SK-N-MC (cell line): ENCODE measurements around the gene SBF2.

Experiments used
- EZH2 ChIP-seq: fragments of 200-600 bp; sonication (generic); IDR thresholded peaks from one replicate; pipeline ENCODE4 v1.6.1; 2017; ENCODE audit warnings: antibody characterized with exemption
- FOXP2 ChIP-seq: optimal IDR thresholded peaks from 2 replicates; pipeline ENCODE3; 2011; ENCODE audit warnings: mild to moderate bottlenecking, moderate library complexity; ENCODE audit not compliant: insufficient read depth; ENCODE audit errors: extremely low read length, control extremely low read depth
- POLR2AphosphoS5 ChIP-seq: IDR thresholded peaks from 2 replicates; pipeline ENCODE4 v1.6.1; 2012; ENCODE audit warnings: mild to moderate bottlenecking, low read depth, low read length, borderline replicate concordance

DNA sequence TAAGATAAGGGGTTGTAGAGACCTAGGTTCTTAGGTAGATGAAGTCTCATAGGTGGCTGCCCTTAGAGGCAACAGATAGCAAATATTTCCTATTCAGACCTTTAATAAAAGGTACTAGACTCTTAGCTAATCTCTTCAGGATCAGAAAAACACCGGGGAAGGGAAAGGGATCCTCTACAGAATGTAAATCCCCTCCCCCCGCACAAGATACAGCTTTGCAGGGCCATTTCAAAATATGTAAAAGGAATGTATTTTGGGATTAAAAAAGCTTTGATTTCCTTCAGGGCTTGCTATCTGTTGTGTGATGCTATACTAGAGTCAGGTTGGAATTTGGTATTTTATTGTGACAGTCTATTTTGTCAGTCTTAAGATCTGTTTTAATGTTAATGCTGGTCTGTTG lies 517.0 kb downstream of the SBF2 start:
- no peak for TF ChIP-seq POLR2AphosphoS5
- no peak for TF ChIP-seq EZH2
- no peak for TF ChIP-seq FOXP2
